ENCODE measurements around the gene MIA.
"Not testable (repeated sequence)": the region's sequence is repeated elsewhere in the genome, so short reads cannot be mapped to it uniquely, and the experiment has no call there.

MIA gene

GRCh38 chr19:40825460-40826095 lies 50.3 kb downstream of the MIA start:
- not testable (repeated sequence) for DNase-seq

GRCh38 chr19:40826312-40826698 lies 51.0 kb downstream of the MIA start:
- not testable (repeated sequence) for DNase-seq

- DNase-seq: peak; percentile 87
These were observed 51.5 kb downstream of the MIA start for GRCh38 chr19:40826699-40827385.

Measured in CD4-positive, alpha-beta T cell treated with Interleukin-12 subunit alpha and Interleukin-12 subunit beta, for 1 hour (primary cell).